NCI-H1694 treated with DMSO at 0.1 percent for 48 hours (cell line): ENCODE data around the gene ZBTB7B.
A peak's percentile ranks its signal among the peaks of the same experiment; 100 is the strongest.

Experiments
- DNase-seq: peaks from one replicate; lab custom pipeline; 2025; lab: John Stamatoyannopoulos, UW

Gene ZBTB7B

GRCh38 chr1:155002464-155003226, at the start of gene ZBTB7B:
ZBTB7B (plus strand) TSS chr1:155002802; CDS start chr1:155014661, 11,859 bp downstream.
- DNase-seq: no peak

DNA sequence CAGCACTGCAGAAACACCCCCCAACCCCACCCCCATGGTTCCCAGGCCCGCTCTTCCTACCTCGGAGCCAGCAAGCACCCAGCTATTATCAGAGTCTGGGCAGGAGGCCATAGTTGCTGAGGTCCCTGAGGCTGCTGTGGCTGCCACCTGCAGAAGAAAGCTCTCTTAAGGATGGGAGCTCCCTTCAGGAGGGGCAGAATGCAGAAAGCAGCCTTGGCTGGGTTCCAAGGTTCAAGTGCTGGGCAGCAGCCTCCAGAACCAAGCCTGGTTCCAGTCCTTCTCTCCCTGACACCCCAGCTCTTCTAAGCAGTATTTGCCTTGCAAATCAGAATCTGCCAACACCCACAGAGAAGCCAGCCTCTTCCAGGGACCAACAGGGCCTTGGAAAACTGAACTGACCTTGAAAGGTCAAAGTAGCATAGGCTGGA, 49.0 kb upstream of the ZBTB7B start:
- no peak for DNase-seq

GRCh38 chr1:154954541-154954940, 48.1 kb upstream of the ZBTB7B start:
- DNase-seq: no peak

DNA sequence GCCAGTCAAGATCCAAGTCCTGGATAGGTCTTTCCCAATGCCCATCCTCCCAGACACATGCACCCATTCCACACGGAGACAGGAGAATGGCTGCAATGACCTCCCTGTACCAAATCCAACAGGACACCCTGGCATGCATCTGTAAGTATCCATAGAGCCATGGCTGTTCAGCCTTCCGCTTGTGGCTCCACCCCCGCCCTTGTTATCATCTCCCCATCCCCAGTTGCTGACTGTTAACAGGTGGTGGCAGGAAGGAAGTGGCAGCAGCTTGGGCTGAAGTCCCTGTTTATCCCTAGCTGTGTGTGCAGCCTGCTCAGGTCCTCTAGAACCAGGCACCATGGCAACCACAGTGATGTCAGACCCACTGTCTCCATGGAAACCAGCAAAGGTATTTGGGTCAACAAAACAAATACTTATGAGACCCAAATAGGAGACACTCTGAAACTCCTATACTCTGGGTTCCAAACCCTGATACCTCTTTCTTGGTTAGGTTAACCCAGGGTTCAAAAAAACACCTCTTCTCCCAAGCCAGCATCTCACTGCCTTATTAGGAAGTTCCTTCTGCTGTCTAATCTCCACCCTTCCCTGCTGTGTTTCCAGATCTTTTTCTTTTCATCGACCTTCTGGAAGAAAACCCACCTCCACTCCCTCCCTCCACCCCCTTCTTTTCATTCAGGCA, 47.4 kb upstream of the ZBTB7B start:
- peak; percentile 25 for DNase-seq

- peak; percentile 92 for DNase-seq
These were observed 46.7 kb upstream of the ZBTB7B start, which contains the start of gene PBXIP1 for GRCh38 chr1:154955718-154956543. PBXIP1 (minus strand) TSS chr1:154956099; CDS start chr1:154953721, 2,378 bp downstream.

GRCh38 chr1:154956544-154956941, 46.1 kb upstream of the ZBTB7B start:
- no peak for DNase-seq

- no peak for DNase-seq
These were observed 45.4 kb upstream of the ZBTB7B start for GRCh38 chr1:154957091-154957657.

GRCh38 chr1:154958036-154958435, 44.6 kb upstream of the ZBTB7B start:
- no peak for DNase-seq

GRCh38 chr1:154958681-154959425, 43.7 kb upstream of the ZBTB7B start:
- no peak for DNase-seq

DNA sequence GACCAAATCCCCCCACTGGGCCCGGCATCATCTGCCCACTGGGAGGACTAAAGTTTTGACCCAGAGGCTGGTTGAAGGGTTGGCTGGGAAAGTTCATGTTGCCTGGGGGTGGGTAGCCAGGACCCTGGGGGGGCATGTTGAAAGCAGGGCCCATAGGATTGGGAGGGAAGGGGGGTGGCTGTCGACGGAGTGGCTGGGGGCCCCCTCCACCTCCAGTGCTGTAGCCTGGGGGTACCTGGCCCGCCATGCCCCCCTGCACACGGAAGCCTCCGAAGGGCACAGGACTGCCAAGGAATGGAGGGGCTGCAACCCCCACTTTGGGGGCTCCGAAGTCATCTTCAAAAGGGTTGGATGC, 43.2 kb upstream of the ZBTB7B start:
- no peak for DNase-seq

DNA sequence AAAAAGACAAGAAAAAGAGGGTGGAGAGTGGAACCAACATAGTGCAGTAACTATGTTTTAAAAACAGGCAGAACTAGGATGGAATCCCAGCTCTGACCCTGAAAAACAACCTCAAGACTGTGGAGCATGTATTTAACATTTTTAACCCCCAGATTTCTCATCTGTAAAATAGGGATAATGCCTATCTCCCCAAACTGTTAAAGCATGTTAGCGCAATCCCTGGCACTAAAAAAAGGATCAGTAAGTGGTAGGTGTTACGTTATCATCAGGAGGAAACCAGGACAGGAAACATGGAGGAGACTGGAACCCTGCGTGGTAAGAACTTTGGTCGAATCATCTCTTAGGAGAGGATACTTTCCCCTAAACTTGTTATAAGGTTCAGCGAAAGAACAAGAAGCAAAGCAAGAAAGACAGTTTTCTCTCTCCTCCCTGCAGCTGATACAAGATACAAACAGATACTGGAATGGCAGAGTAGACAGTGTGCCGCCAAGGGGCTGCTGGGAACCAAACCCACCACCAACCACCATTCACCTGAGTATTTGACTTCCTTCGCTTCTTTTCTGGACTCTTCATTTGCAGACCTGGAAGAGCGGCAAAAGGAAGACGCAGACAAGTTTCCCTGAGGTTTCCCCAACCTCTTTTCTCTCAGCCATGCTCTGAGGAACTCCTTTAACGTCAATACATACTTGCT, 42.0 kb upstream of the ZBTB7B start:
- DNase-seq: no peak

DNA sequence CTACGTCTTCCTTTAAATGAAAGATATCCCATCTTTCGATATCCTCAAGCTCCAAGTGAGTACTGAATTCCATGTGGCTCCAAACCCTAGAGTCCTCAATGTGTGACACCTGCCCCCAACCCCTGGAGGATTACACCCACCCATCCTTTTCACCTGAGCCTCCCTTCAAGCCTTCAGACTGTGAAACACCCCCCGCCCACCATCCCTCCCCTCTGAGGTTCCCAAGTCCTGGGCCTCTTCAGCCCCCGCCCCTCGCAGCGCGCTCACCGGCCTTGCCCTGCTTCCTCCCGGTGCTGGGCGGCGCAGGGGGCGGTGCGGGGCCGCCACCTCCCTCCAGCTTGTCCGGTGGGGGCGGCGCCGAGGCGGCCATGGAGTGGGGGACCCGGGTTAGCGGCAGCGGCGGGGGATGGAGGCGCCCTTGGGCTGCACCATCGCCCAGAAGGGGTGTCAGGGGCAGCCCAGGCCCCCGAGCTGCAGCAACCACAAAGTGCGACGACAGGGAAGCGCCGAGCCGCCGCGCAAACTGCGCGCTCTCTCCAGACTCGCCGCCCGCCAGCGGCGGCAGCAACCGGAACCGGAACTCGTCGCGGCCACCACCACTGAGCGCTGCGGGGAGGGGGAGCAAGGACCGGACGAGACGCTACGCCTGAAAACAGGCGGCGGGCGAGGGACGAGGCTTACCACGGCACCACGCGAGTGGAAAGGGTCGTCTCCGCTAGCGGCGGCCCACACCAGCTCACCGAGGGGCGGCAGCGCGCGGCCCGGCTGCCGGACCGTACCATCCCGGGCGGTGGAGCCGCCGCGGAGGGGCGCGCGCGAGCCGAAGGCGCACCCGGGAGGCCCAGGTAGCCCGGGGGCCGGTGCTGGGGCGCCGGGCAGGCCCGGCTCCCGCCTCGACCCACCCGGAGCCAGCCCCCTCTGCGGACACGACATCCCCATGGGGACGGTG, 41.1 kb upstream of the ZBTB7B start, which contains the start of gene PYGO2:
Gene PYGO2 (minus strand): TSS at position 576 of the 949 bp plus-strand sequence. CDS start 206 bp downstream, at position 370.
- peak; percentile 75 for DNase-seq

GRCh38 chr1:154962156-154962749, 40.3 kb upstream of the ZBTB7B start:
- peak; percentile 47 for DNase-seq

DNA sequence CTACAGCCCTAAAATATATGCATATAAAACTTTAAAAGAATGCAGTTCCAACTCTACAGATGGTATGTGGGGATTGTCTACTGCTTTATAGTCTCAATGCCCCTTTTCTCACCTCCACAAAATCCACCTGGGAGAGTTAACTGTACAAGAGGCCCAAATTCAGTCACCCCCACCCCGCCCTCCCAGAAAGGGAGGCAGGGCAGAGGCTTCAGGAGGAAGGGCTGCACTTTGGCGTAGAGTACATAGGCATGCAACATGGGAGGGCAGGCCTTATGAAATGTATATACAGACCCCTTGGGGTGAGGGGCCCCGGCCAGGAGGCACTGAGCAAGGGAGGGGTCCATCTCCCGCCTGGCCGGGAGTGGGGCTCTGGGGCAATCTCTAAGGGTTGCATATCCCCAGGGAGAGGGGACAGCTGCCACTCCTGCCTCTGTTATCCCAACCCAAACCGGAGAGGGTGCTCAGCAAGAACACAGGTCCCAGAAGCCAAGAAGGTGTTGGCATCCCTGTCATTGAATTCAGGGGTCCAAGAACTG, 39.7 kb upstream of the ZBTB7B start:
- DNase-seq: no peak

DNA sequence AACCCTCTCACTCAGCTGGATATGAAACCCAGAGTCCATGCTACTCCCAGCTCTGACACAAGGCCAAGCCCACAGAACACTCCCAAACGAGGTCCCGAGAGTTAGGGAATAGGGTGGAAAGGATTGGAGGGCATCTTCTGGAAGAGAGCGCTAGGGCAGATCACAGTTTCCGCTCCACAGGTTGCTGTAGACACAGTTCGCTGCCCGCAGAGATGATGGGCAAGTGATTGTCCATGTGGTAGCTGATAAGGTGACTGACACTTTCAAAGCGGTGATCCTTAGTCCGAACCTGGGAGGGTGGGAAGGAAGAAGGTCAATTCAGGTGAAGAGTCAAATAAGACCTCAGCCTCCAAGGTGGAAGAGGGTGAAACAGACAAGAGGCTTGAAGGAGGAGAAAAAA, 39.0 kb upstream of the ZBTB7B start:
- no peak for DNase-seq

- DNase-seq: no peak
These were observed 38.2 kb upstream of the ZBTB7B start for GRCh38 chr1:154964359-154964758.

- DNase-seq: no peak
These were observed 36.5 kb upstream of the ZBTB7B start for GRCh38 chr1:154966111-154966510.

- no peak for DNase-seq
These were observed 35.2 kb upstream of the ZBTB7B start for GRCh38 chr1:154967331-154967950.
